Testis (tissue), 2 donors: Measurements from ENCODE around the gene AASDHPPT.

Source experiments
- CTCF ChIP-seq, 3 experiments: fragments of 450-650 bp in 2 of 3; fragments of 200-600 bp in 1 of 3; sonication (generic) in 1 of 3; IDR thresholded peaks; one replicate each; pipeline ENCODE4 v1.5.1; 2016 to 2019; ENCODE audit warnings: antibody characterized with exemption in 3 of 3, mild to moderate bottlenecking in 2 of 3, moderate library complexity in 1 of 3
- POLR2A ChIP-seq: fragments of 450-650 bp; IDR thresholded peaks from one replicate; pipeline ENCODE4 v1.6.1; 2017; ENCODE audit warnings: antibody characterized with exemption, mild to moderate bottlenecking, moderate library complexity

- no peak for TF ChIP-seq CTCF (IDR thresholded peaks at IDR 0.05)
- no peak for TF ChIP-seq POLR2A
Measured at GRCh38 chr11:106086850-106087249, 9.4 kb downstream of the AASDHPPT start.
